NB4 (cell line): ENCODE data around the gene CNOT6.
"Not testable (repeated sequence)": the region's sequence is repeated elsewhere in the genome, so short reads cannot be mapped to it uniquely, and the experiment has no call there.

Source experiments
- DNase-seq: peaks from one replicate; pipeline ENCODE4 v3.0.0; 2010; ENCODE audit warnings: low read depth
- H3K4me3 ChIP-seq: one replicate; pipeline ENCODE4 v1.5.1; 2011; ENCODE audit warnings: mild to moderate bottlenecking, low read depth, low read length, moderate library complexity
- MYC ChIP-seq: IDR thresholded peaks from 2 replicates; pipeline ENCODE4 v1.6.1; 2011; ENCODE audit warnings: low read depth, low read length
- POLR2A ChIP-seq: IDR thresholded peaks from 2 replicates; pipeline ENCODE4 v1.6.1; 2011; ENCODE audit warnings: mild to moderate bottlenecking; ENCODE audit not compliant: insufficient read length; ENCODE audit errors: extremely low read depth
- TF ChIP-seq, protein P1 (sequence below): IDR thresholded peaks from 2 replicates; pipeline ENCODE4 v1.6.1; 2011; ENCODE audit warnings: low read depth, low read length
- TF ChIP-seq, protein P2 (sequence below): IDR thresholded peaks from one replicate; pipeline ENCODE4 v1.5.1; 2012; ENCODE audit warnings: low read depth, low read length

Gene CNOT6

DNA sequence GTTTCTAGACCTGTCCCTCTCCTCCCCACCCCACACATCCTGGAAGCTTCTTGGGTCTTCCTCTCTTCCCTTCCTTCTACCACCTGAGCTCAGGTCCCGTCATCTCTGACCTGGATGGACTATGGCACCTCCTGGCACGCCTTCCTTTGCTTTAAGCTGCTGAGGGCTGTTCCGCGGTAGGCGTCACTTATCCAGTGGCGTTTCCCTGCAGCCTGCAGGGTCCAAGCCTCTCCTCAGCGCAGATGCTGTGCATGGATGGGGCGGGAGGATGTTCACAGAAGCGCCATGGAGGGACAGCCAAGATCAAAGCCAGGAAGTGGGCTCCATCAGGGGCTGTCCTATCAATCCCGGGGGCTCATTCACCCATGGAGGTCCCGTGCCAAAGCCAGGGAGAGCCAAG lies 23.8 kb upstream of the CNOT6 start:
- no peak for TF ChIP-seq POLR2A
- TF ChIP-seq, protein P1, sequence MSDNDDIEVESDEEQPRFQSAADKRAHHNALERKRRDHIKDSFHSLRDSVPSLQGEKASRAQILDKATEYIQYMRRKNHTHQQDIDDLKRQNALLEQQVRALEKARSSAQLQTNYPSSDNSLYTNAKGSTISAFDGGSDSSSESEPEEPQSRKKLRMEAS, result no peak
- TF ChIP-seq, protein P2, sequence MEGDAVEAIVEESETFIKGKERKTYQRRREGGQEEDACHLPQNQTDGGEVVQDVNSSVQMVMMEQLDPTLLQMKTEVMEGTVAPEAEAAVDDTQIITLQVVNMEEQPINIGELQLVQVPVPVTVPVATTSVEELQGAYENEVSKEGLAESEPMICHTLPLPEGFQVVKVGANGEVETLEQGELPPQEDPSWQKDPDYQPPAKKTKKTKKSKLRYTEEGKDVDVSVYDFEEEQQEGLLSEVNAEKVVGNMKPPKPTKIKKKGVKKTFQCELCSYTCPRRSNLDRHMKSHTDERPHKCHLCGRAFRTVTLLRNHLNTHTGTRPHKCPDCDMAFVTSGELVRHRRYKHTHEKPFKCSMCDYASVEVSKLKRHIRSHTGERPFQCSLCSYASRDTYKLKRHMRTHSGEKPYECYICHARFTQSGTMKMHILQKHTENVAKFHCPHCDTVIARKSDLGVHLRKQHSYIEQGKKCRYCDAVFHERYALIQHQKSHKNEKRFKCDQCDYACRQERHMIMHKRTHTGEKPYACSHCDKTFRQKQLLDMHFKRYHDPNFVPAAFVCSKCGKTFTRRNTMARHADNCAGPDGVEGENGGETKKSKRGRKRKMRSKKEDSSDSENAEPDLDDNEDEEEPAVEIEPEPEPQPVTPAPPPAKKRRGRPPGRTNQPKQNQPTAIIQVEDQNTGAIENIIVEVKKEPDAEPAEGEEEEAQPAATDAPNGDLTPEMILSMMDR, result no peak
- DNase-seq, result no peak

DNA sequence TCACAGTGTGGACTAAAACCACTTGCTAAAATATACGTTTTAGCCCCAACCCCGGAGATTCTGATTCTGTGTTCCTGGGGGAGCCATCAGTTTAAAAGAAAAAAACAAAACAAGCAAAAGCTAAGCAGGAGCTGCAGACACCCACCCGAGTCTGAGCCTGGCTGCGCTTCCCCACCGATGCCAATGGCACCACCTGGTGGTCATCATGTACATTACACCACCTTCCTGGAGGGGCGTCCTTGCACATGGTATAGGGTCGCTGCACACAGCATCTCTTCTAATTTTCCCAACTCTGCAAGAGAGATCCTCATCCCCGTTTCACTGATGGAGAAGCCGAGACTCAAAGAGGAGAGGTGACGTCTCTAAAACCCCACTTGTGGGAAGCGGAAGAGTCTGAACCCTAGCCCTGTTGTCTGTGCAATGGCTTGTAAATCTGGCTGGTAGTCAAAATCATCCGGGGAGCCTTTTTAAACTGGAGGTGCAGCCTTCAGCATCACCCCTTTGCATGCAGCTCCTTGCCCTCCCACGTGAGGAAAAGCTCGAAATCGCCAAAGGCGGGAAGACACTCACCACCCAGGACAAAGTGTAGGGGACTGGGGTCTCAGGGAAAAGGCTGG lies 23.1 kb upstream of the CNOT6 start:
- H3K4me3 ChIP-seq, result no peak overlapping the region
- peak; percentile 67 for DNase-seq
- TF ChIP-seq, protein P1, result peak; percentile 72
- TF ChIP-seq, protein P2, result peak; percentile 74
- TF ChIP-seq MYC (no peak), POLR2A (no peak)

More for the DNA sequence above, 23.8 kb upstream of the CNOT6 start:
- no peak overlapping the region for H3K4me3 ChIP-seq

DNA sequence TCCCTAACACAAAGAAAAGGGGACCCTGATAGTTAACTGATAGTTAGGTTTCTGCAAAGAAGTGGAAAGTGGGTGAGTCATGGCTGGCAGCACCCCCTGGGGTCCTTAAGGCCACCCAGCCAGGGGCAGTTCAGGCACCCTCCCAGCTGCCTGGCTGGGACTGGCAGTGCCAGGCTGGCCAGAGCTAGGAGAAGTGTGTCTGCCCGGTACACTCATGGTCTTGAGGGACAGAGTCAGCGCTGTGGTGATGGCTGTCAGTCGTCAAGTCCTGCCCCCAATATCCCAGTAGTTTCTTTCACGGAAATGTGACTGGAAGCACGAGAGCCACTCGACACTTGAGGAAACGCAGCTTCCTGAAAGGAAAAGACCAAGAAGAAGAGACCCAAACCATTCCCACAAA lies 22.3 kb upstream of the CNOT6 start:
- no peak overlapping the region for H3K4me3 ChIP-seq
- TF ChIP-seq, protein P1, result no peak
- TF ChIP-seq, protein P2, result no peak
- TF ChIP-seq MYC (no peak), POLR2A (no peak)
- no peak for DNase-seq

DNA sequence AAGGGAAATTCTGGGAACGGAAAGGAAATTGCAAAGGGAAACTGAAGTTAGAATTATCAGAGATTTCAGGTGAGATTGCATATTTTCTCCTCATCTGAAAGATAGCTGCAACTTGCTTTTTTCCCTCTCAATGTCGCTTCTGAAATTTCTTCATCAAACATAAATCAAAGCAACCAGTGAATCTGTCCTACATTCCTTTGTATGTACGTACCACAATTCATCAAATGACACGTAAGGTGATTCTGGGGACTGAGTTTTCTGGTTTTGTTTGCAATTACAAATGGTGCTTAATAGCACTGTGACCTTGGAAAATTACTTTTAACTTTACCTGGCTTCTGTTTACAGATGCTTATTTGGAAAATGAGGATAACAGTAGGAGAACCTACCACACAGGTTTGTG lies 21.9 kb upstream of the CNOT6 start:
- H3K4me3 ChIP-seq, result no peak overlapping the region
- TF ChIP-seq POLR2A (no peak), MYC (no peak)
- TF ChIP-seq, protein P1, result no peak
- TF ChIP-seq, protein P2, result no peak

DNA sequence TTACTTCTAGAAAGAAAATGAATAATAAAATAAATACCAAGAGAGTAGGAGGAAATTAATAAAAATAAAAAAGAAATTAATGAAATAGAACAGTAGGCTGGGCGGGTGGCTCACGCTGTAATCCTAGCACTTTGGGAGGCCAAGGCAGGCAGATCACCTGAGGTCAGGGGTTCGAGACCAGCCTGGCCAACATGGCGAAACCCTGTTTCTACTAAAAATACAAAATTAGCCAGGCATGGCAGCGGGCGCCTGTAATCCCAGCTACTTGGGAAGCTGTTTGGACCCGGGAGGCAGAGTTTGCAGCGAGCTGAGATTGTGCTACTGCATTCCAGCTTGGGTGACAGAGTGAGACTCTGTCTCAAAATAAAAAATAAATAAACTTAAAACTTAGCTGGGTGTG lies 20.8 kb upstream of the CNOT6 start:
- DNase-seq, H3K4me3 ChIP-seq: not testable (repeated sequence)

More for the DNA sequence above, 21.9 kb upstream of the CNOT6 start:
- no peak for DNase-seq

DNA sequence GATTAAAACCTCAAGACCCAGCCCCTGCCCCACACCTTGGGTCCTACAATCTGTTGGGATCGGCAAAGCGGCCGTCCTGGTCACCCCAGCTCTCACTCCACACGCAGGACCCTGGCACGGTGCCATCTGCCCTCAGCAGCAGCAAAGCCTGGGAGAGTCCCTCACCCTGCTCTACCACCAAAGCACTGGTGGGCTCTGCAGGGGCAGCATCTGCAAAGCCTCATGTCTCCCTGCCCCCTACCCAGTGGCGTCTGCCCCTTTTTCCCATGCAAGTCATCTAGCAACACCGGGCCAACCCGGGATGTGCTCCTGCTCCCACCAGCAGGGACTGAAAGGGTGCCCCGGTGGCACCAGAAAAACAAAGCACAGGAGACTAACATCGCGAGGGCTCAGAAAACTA lies 19.6 kb upstream of the CNOT6 start:
- no peak overlapping the region for H3K4me3 ChIP-seq
- DNase-seq, result no peak
- TF ChIP-seq, protein P1, result no peak
- TF ChIP-seq, protein P2, result no peak

DNA sequence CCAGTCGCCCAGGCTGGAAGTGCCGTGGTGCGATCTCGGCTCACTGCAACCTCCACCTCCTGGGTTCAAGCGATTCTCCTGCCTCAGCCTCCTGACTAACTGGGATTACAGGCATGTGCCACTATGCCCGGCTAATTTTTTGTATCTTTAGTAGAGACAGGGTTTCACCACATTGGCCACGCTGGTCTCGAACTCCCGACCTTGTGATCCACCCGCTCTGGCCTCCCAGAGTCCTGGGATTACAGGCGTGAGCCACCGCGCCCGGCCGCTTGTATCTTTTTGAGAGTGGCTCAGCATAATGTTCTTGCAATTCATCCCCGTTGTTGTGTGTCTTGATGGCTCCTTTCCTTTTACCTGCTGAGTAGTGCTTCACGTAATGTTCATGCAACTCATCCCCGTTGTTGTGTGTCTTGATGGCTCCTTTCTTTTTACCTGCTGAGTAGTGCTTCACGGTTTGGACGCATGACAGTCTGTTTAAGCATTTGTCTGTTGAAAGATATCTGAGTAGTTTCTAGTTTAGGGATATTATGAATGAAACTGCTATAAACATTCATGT lies 18.1 kb upstream of the CNOT6 start:
- H3K4me3 ChIP-seq, DNase-seq: not testable (repeated sequence)
